Tibial nerve (tissue), 4 donors: ENCODE data around the gene DNAI7. TPM values are rescaled to one million over a fixed set of nuclear protein-coding genes. Genes with fewer than 3 reads are reported as not detected.

ENCODE experiments used
- DNase-seq, 2 donors: peaks; one replicate each; pipeline ENCODE4 v3.0.0-alpha.2; 2019; ENCODE audit warnings: low spot score in 2 of 2
- H3K27ac ChIP-seq, 4 donors: fragments of 200-600 bp; sonication (generic) in 3 of 4; one replicate each; pipeline ENCODE4 v1.5.1; 2017 to 2019; ENCODE audit warnings: mild to moderate bottlenecking in 1 of 4
- H3K27me3 ChIP-seq, 2 donors: fragments of 200-600 bp; sonication (generic) in 1 of 2; one replicate each; pipeline versions ENCODE4 v1.5.1 to v1.6.0; 2017 to 2019
- H3K36me3 ChIP-seq, 3 donors: fragments of 200-600 bp; sonication (generic); one replicate each; pipeline ENCODE4 v1.5.1; 2018 to 2019
- H3K4me1 ChIP-seq, 4 donors: fragments of 200-600 bp; sonication (generic) in 3 of 4; one replicate each; pipeline ENCODE4 v1.5.1; 2017 to 2019
- H3K4me3 ChIP-seq, 4 donors: fragments of 200-600 bp; sonication (generic) in 3 of 4; one replicate each; pipeline ENCODE4 v1.5.1; 2017 to 2019; ENCODE audit warnings: mild to moderate bottlenecking in 1 of 4, moderate library complexity in 1 of 4
- H3K9me3 ChIP-seq, 4 donors: fragments of 200-600 bp; sonication (generic) in 3 of 4; one replicate each; pipeline ENCODE4 v1.5.1; 2017 to 2019
- CTCF ChIP-seq, 5 experiments: fragments of 200-600 bp in 3 of 5; fragments of 450-650 bp in 2 of 5; sonication (generic) in 3 of 5; IDR thresholded peaks; one replicate each; pipeline ENCODE4 v1.5.1; 2016 to 2019; ENCODE audit warnings: antibody characterized with exemption in 5 of 5, mild to moderate bottlenecking in 3 of 5, moderate library complexity in 2 of 5
- EP300 ChIP-seq, 2 donors: sonication (generic); formaldehyde crosslinking; IDR thresholded peaks; one replicate each; pipeline ENCODE4 v1.6.1; 2017; ENCODE audit warnings: antibody characterized with exemption in 2 of 2, mild to moderate bottlenecking in 1 of 2
- POLR2A ChIP-seq, 2 donors: fragments of 450-650 bp; IDR thresholded peaks; one replicate each; pipeline ENCODE4 v1.6.1; 2017; ENCODE audit warnings: antibody characterized with exemption in 2 of 2, mild to moderate bottlenecking in 2 of 2, moderate library complexity in 2 of 2
- WGBS, 2 donors: methylation state at CpG; one replicate each; pipeline ENCODE4 v1.1.5; 2018; 5-methylcytosine and 5-hydroxymethylcytosine counted together
- total RNA-seq, 4 donors: library from RNA; depleted of rRNA; stranded (reverse); fragments of >200 nt; gene quantifications; one replicate each; pipeline ENCODE4 v1.1.0, GENCODE V29; 2016

Gene DNAI7
- total RNA-seq, 4 donors from 2014 or later = 0.21 to 2.0 TPM; not detected in 2

- Histone ChIP-seq H3K4me3 (no peak overlapping the region), H3K4me1 (no peaks in the 10 kb centered on the region), H3K36me3 (no peaks in the 10 kb centered on the region), H3K9me3 (no peaks in the 10 kb centered on the region), H3K27me3 (no peaks in the 10 kb centered on the region), H3K27ac (no peak overlapping the region)
- no peak for DNase-seq
- TF ChIP-seq POLR2A (IDR thresholded peaks at IDR 0.05) (no peak), EP300 (IDR thresholded peaks at IDR 0.05) (no peak)
- 76 to 79% methylated on average over 2 of the region's 2 CpGs for WGBS, 2 donors
Observed at GRCh38 chr12:25069224-25069623, 125.7 kb downstream of the DNAI7 start.

GRCh38 chr12:25065035-25065434, 129.9 kb downstream of the DNAI7 start:
- H3K36me3 ChIP-seq = no peaks in the 10 kb centered on the region
- H3K27me3 ChIP-seq = no peaks in the 10 kb centered on the region
- WGBS, 2 donors = 74 to 81% methylated on average over 2 of the region's 2 CpGs
- no peaks in the 10 kb centered on the region for H3K4me1 ChIP-seq
- no peak for DNase-seq
- no peak overlapping the region for H3K27ac ChIP-seq
- TF ChIP-seq CTCF (IDR thresholded peaks at IDR 0.05) (no peak), POLR2A (IDR thresholded peaks at IDR 0.05) (no peak), EP300 (IDR thresholded peaks at IDR 0.05) (no peak)
- no peaks in the 10 kb centered on the region for H3K9me3 ChIP-seq
- no peak overlapping the region for H3K4me3 ChIP-seq

GRCh38 chr12:25063873-25064628, 130.9 kb downstream of the DNAI7 start:
- Histone ChIP-seq H3K27me3 (no peaks in the 10 kb centered on the region), H3K36me3 (no peaks in the 10 kb centered on the region), H3K27ac (no peak overlapping the region), H3K4me1 (no peaks in the 10 kb centered on the region), H3K9me3 (no peaks in the 10 kb centered on the region), H3K4me3 (no peak overlapping the region)
- TF ChIP-seq CTCF (IDR thresholded peaks at IDR 0.05) (no peak), POLR2A (IDR thresholded peaks at IDR 0.05) (no peak), EP300 (IDR thresholded peaks at IDR 0.05) (no peak)
- no peak for DNase-seq
- WGBS, 2 donors = 63 to 68% methylated on average over 5 of the region's 5 CpGs

GRCh38 chr12:25058658-25059058, 136.3 kb downstream of the DNAI7 start:
- no peak for DNase-seq
- H3K27me3 ChIP-seq = no peaks in the 10 kb centered on the region
- H3K4me3 ChIP-seq = no peak overlapping the region
- TF ChIP-seq EP300 (IDR thresholded peaks at IDR 0.05) (no peak), POLR2A (IDR thresholded peaks at IDR 0.05) (no peak), CTCF (IDR thresholded peaks at IDR 0.05) (no peak)
- no peak overlapping the region for H3K27ac ChIP-seq
- H3K9me3 ChIP-seq = no peaks in the 10 kb centered on the region
- H3K36me3 ChIP-seq = no peaks in the 10 kb centered on the region
- H3K4me1 ChIP-seq = no peaks in the 10 kb centered on the region

Other genes starting within 250 kb of the DNAI7 start
- 10 to 100 TPM; 17.8 to 41.1 (median 35.0) TPM for gene BCAT1, start 246.1 kb downstream of the DNAI7 start, total RNA-seq
- 10 to 100 TPM; 24.0 to 54.2 (median 50.0) TPM for gene ETFRF1, start 77 bp upstream of the DNAI7 start, total RNA-seq
- gene KRAS, start 55.8 kb upstream of the DNAI7 start, total RNA-seq = 10 to 100 TPM; 19.2 to 36.3 (median 28.0) TPM